HUDEP-2 (cell line): ENCODE results near the gene TRUB1.
"Not testable (repeated sequence)": the region's sequence is repeated elsewhere in the genome, so short reads cannot be mapped to it uniquely, and the experiment has no call there.

Source experiments
- DNase-seq, 76 experiments: peaks; one replicate each; lab custom pipeline; 2025; ENCODE audit not compliant: unreplicated experiment in 76 of 76; lab: John Stamatoyannopoulos, UW

Gene TRUB1

DNA sequence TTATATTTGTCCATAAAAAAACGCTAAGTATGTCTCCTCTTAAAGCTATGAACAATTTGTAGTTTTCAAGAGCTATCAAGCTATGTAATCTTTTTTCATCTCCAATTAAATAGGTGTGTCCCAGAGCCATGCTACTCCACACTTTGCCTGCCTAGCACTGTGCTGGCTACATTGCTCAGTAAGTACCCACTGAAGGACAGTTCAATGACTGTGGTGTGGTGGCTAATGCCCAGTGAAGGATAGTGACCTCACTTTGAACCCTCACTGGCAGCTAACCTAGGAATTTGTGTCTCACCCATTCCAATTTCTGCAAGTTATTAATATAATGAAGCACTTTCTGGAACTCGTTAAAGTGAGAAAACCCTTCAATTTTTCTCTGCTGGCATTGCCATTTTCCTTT is 14.4 kb upstream of the TRUB1 start:
- DNase-seq: no peak

DNA sequence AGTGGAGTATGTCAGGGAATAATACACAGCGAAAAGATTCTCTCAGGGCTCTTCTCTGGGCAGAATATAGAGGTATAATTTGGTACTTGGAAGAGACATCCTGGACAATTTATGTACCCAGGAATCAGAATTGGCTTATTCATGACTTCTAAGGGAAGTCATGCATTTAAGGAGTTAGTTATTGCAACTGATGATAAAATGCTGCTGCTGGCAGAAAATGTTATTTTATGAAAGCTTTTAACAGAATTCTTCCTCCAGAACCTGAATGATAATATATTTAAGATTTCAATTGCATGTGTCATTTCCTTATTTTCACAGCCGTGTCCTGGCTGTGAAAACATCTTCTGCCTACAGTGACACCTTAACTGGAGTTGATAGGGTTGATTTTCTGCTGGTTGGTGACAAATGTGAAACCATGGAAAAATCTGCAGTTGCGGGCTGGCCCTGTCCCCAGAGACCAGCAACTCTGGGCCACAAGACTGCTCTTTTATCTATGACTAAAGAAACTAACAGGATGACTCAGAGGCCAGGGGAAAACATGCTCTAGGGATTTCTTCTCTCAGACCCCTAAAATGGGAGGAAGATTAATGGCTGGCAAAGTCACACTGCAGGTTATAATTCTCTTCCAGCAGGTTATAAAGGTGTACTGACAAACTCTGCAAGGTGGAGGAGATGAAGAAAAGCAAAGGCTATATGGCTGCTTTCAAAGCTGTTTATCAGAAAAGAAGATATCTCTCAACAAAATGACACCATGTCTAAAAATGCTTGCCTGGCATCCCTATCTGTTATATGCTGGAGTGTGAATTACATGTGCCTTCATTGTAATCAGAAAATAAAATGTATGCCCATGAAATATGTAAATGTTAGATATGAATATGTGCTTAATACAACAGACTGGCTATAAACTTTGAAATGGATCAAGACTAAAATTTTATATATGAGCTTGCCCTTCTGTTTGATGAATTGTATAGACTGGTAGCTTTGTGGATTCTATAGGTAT is 12.1 kb upstream of the TRUB1 start:
- peak in 66 of 76 experiments; percentile 3 to 83 (median 39) for DNase-seq

DNA sequence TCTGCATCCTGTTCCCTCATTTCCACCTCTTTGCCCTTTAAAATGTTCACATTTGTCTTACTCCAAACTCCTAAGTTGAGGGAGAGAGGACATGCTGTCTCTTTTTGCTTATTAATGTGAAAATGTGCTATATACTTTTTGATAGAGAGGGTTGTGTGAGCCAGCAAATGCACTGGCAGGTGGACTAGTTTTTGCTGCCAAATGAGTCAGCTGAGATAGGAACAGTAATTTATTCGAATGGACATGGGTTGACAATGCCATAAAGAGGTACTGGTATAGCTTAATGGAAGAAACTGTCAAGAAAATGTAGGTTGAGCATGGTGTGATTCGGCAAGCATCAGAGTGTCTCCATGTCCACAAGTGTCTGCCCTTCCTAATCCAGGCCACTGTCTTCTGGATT is 9.2 kb upstream of the TRUB1 start:
- peak in 2 of 76 experiments; percentile 3 to 8 for DNase-seq

DNA sequence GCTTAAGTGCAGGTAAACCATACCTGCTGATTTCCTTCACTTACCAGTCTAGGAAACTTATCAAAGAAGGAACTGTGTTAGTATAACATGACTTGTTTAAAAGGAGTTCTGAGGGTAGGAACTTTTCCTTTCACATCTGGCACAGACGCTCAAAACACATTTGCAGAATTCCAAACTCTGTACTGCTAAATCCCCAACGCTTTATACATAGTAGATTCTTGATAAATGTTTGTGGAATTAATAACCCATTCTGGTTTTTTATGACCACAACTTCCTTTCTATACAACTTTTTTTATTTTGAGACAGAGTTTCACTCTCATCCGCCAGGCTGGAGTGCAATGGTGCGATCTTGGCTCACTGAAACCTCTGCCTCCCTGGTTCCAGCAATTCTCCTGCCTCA is 7.7 kb upstream of the TRUB1 start:
- no peak for DNase-seq

DNA sequence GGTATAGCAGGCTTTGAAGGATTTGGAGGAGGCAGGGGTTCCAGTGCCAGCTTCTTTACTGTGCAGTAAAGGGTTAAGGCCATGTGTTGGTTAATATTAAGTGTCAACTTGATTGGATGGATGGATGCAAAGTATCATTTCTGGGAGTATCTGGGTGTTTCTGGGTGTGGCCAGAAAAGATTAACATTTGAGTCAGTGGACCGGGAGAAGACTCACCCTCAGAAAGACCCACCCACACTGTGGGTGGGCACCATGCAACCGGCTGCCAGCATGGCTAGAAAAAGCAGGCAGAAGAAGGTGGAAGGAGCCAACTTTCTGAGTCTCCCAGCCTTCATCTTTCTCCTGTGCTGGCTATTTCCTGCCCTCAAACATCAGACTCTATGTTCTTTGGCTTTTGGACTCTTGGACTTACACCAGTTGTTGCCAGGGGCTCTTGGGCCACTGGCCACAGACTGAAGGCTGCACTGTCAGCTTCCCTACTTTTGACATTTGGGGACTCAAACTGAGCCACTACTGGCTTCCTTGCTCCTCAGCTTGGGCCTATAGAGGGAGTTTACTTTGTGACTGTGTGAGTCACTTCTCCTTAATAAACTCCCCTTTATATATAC is 6.8 kb upstream of the TRUB1 start:
- no peak for DNase-seq

DNA sequence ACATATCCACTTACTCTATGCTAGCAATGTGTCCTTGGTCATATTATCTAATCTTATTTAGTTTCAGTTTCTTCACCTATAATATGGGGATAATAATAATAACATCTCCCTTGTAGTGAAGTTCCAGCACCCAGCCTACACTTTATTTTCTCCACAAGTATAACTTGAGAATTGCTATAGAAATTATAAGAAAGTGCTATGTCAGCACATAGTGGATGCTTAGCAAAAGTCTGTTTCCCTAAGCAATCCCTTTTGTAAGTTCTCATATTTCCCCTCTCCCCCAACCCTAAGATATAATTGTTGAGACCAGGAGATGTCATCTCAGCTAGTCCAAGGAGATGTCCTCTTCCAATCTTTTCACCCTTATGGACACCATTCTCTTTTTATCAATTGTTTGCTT is 5.8 kb upstream of the TRUB1 start:
- DNase-seq: no peak

DNA sequence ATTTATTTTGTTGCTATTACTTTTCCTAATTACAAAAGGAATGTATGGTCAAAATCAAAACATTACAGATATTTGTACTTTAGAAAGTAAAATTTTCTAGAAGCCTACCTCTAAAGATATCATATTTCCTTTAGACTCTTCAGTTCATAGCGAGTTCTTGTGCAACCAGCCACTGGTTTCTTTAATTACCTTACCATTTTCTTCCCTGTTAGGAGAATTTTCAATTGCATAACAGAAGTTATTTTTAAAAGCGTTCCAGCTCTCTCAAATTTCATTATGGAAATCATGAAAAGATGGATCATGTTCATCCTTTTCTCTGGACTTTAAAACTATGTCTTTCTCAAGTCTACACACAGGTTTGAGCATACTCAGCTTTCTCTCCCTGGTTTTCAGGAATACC is 5.0 kb upstream of the TRUB1 start:
- DNase-seq: no peak

DNA sequence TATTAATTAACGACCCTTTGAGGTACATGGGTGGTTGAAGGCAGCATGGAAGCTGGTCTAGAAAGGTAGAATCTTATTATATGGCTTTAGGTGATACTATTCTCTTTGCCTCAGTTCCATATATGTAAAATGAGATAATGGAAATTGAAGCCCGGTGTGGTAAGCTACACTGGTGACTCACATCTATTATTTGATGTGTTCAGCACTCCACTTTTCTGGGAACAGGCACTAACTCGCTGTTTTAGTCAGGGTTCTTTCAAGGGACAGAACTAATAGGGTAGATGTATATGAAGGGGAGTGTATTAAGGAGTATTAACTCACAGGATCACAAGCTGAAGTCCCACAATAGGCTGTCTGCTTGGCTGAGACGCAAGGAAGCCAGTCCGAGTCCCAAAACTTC is 4.4 kb upstream of the TRUB1 start:
- no peak for DNase-seq

DNA sequence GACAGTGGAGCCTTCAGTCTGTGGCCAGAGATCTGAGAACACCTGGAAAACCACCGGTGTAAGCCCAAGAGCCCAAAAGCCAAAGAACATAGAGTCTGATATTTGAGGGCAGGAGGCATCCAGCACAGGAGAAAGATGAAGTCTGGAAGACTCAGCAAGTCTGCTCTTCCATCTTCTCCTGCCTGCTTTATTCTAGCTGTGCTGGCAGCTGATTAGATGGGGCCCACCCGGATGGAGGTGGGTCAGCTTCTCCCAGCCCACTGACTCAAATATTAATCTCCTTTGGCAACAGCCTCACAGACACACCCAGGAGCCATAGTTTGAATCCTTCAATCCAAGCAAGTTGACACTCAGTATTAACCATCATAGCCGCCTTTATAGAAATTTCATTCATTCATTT is 4.0 kb upstream of the TRUB1 start:
- not testable (repeated sequence) for DNase-seq

DNA sequence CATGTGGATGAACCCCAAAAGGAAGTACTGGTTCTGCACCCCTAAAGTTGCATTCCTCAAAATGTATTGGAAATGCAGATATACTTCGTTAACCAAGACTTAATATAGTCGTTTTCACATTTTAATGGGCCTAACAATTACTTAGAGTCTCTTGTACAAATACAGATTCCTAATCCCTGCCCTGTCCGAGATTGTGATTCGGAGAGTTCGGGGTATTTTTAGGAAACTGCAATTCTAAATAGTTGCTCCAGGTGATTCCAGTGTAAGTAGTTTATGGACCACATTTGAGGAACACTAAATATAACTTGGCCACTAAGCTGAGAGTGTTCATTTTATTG is 830 bp downstream of the TRUB1 start:
- no peak for DNase-seq

DNA sequence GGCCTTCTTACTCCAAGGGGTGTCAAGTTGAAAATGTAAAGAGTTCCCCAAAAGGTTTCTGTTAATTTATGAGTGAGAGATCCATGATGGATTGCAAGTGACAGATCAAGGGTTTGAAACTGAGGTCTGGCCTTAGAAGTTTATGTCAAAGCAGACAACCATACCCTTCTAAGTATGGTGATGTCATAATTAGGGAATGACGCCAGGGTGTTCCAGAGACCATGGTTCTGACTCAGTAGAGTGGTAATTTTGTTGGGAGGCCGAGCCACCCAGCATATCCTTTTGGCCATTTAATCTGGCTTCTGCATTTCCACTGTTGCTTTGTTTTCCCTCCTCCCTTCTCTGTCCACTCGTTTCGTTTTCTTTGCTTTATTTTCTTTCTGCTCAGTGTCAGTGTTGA is 2.7 kb downstream of the TRUB1 start:
- DNase-seq: no peak

DNA sequence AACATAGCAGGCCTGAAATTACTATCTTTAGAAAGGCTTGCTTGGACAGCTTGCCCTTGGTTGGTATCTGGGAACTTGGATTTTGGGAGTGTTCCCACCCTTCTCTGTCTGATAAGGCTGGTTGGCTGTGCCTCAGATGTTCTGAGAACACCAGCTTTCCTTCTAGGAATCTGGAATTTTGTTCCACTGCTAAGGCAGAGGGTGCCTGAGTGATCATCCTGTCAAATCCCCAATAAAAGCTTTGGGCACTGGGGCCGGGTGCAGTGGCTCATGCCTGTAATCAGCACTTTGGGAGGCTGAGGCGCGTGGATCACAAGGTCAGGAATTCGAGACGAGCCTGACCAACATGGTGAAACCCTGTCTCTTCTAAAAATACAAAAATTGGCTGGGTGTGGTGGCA is 5.0 kb downstream of the TRUB1 start:
- DNase-seq: peak in 6 of 76 experiments; percentile 1 to 29 (median 8)

DNA sequence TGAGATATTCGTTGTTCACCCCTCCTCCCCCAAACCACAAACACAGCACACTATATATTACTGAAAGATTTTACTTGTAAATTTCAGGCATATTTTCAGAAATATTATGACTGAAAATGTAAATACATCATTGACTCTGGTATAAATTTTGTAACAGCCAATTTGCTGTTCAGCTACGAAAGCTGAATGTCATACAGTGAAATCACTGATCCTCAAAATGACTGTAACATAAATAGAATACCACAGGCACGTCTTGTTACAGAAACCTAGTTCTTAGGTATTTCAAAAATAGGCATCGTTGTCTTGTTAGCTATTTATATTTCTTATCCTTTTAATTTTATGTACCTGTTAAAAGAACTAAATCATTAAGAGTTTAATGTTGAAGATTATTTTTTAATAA is 15.1 kb downstream of the TRUB1 start:
- no peak for DNase-seq

DNA sequence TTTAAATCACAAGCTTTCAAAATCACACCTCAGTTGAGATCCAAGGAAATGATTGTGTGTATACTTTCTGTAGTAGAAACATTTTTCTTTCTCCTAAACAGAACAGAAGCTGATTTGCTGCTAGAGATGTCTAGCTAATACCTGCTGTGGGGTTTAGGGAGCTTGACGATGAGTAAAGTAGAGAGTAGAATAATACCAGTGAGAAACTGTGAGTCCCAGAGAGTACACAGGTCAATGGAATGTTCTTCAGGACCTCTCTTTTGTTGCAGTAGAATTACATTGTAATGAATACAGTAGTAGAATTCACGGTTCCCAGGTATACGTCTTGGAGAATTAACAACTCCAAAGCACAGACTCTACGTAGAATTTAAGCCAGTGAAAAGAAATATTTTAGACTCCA is 18.0 kb downstream of the TRUB1 start:
- DNase-seq: no peak

DNA sequence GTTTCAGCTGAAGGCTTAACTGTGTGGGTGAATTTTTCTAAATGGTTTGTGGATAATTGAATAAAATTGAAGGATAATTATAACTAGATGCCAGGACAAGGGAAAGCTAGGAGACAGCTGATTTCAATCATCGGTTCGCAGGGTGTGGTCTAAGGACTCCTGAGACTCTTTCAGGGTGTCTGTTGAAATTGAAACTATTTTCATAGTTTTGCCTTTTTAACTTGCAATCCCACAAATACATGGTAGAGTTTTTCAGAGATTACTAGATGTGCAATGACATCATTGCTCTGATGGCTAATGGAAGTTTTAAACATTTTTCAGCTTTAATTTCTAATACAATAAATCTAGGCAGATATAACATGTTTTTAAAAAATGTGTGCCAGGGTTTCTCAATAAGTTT is 18.5 kb downstream of the TRUB1 start:
- no peak for DNase-seq

DNA sequence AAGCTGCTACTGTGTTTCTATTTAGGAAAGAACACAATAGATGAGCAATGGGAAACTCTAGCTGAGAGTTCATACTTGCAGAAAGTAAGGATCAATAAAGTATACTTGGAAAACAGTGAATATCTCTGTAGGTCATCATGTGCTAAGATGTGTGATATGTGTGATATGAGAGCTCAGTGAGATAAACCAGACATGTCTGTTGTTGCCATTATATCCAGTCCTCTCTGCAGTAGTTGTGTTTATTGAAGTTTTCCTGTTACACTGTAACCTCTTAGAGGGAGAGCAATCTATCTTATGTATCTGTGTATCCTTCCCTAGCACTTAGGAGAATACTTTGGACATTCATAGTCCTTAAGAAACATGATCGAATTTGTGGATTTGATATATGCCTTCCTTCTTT is 19.1 kb downstream of the TRUB1 start:
- DNase-seq: no peak

DNA sequence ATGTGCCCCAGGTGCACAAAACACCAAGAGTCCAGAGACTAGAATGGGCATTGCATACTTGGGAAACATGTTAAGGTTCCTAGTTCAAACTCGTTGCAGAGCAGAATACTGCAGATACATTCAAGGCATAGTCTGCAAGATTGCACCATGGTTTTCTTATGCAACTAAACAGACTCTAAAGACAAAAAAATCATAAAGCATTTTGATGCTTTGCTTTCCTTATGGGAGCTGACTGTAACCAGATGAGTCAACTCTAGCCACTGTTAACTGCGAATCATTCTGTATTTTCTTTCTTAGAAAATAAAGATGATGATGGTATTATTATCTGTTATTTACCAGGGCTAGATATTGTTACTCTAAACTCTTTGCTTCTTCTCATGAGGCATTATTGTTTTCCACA is 19.7 kb downstream of the TRUB1 start:
- no peak for DNase-seq

DNA sequence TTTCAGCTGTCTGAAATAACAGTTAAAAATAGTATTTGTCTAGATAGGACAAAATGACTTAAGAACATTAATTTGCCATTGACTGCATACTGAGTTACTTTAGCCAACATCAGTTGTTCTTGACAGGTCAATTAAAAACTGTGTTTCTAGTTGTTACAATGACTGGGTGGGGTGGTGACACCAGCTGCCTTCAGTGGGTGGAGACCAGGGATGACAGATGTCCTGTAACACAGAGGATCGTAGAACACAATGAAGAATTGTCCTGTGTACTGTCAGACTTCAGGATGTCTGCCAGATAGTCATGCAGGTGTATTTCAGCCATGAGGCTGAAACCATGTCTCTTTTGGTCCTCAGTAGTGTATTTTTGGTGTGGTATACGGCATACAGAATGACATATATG is 24.4 kb downstream of the TRUB1 start:
- DNase-seq: peak in 6 of 76 experiments; percentile 3 to 16 (median 8)

DNA sequence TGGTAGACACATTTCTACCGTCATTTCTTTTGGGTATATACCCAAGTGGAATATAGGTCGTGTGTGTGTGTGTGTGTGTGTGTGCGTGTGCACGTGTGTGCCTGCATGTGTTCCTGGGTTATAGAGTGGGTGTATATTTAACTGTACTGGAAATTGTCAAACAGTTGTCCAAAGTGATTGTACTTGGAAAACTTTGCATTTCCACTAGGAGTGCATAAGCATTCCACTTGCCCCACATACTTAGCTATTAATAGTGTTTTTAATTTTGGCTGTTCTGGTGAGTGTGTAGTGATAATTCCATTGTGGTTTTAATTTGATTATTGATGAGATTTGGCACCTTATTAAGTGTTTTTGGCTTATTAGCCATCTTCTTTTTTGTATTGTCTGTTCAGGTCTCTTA is 25.9 kb downstream of the TRUB1 start:
- no peak for DNase-seq

DNA sequence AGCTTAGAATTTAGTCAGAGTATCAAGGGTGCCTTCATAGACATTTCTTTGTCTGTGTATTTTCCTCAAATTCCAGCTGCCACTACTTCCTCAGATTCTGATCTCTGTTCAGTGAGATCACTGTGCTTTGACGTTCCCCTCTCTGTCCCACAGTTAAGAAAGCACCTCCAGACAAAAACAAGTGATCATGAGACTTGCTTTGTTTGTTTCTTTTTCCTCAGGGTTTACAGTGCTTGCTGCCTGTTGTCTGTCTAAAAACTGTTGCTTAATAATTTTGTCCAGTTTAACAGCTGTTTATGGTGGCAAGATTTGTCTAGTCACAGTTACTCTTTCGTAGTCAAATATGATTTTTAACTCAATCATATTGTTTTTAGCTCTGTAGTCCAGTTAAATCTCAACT is 29.1 kb downstream of the TRUB1 start:
- no peak for DNase-seq

DNA sequence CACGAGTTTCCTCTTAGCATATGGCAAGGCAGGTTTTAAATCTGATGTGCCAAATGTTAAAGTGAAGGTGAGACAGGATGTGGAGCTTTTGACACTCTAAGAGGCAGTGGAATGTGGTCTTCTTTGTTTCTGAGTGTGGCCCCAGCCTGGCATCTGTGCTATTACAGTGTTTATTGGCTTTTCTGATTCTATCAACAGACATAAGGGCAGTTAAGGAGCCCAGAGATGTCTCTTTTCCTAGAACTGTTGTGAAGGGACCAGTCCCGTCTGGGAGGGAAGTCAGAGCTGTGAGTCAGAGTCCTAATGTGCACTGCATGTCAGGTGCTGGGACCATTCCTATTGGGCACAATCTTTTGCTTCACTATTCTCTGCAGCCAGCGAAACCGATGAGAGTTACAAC is 32.5 kb downstream of the TRUB1 start:
- DNase-seq: peak in 3 of 76 experiments; percentile 3 to 5 (median 3)

DNA sequence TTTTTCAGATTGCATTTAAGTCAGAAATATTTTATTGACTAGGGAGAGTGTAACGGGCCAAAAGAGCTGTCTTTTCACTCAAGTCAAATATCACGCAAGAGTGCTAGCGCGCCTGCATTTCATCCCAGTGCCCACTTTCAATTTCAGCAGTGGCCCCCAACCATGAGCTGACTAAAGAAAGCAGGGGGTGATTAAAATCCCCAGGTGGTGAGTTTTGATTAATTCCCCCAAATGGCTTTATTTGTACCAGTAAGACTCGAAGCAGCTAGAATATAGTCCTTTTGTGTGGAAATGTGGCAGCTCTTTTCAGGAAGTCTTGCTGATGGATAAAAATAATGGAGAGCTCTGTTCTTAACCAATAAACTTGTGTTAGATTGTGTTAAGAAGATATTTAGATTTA is 35.3 kb downstream of the TRUB1 start:
- DNase-seq: no peak
